ENCODE results near the gene TAF1. TPM values are rescaled to one million over a fixed set of nuclear protein-coding genes. Genes with fewer than 3 reads are reported as not detected.
"Not testable (repeated sequence)": the region's sequence is repeated elsewhere in the genome, so short reads cannot be mapped to it uniquely, and the experiment has no call there.

Gene TAF1
- total RNA-seq, 2 donors from 2014 or later = 43.1 to 44.9 TPM

- peaks cover 63% of the 10 kb centered on the region for H3K9me3 Mint-ChIP-seq
- no peak overlapping the region for H3K9ac ChIP-seq (ENCODE audit: extremely low read depth, low read length, poor library complexity, severe bottlenecking)
- 43 to 53% methylated on average over 6 to 76 of the region's 76 CpGs for WGBS, 2 experiments (ENCODE audit: insufficient coverage in 1 of 2, insufficient read length in 1 of 2)
Measured at GRCh38 chrX:71492231-71493065, 126.3 kb downstream of the TAF1 start.

GRCh38 chrX:71493111-71493613 lies 127.0 kb downstream of the TAF1 start:
- no peak for TF ChIP-seq CTCF (conservative IDR thresholded peaks at IDR 0.05)
- 92 to 98% methylated on average over 9 to 16 of the region's 16 CpGs for WGBS, 2 experiments (ENCODE audit: insufficient coverage in 1 of 2, insufficient read length in 1 of 2)
- Histone ChIP-seq H3K4me1 (ENCODE audit: control insufficient read depth, insufficient read depth, low read length) (no peaks in the 10 kb centered on the region), H3K27ac (ENCODE audit: low read depth, low read length) (no peak overlapping the region), H3K9me3 (ENCODE audit: control insufficient read depth, low read length) (no peaks in the 10 kb centered on the region), H3K9ac (ENCODE audit: extremely low read depth, low read length, poor library complexity, severe bottlenecking) (no peak overlapping the region), H3K36me3 (ENCODE audit: control insufficient read depth, insufficient read depth, low read length) (no peaks in the 10 kb centered on the region), H3K27me3 (ENCODE audit: control insufficient read depth, insufficient read depth, low read length, poor library complexity, severe bottlenecking) (no peaks in the 10 kb centered on the region), H3K4me3 (ENCODE audit: low read length) (no peak overlapping the region)
- Mint-ChIP-seq H3K4me3 (no peak overlapping the region), H3K9me3 (peaks cover 65% of the 10 kb centered on the region), H3K4me1 (peaks cover 16% of the 10 kb centered on the region), H3K36me3 (ENCODE audit: low read depth) (peaks cover 2% of the 10 kb centered on the region), H3K27me3 (ENCODE audit: insufficient read depth) (no peaks in the 10 kb centered on the region), H3K27ac (no peak overlapping the region)
- DNase-seq = no peak

More at GRCh38 chrX:71492231-71493065, 126.3 kb downstream of the TAF1 start:
- Histone ChIP-seq H3K9me3 (ENCODE audit: control insufficient read depth, low read length) (no peaks in the 10 kb centered on the region), H3K27me3 (ENCODE audit: control insufficient read depth, insufficient read depth, low read length, poor library complexity, severe bottlenecking) (no peaks in the 10 kb centered on the region), H3K4me1 (ENCODE audit: control insufficient read depth, insufficient read depth, low read length) (no peaks in the 10 kb centered on the region), H3K36me3 (ENCODE audit: control insufficient read depth, insufficient read depth, low read length) (no peaks in the 10 kb centered on the region), H3K27ac (ENCODE audit: low read depth, low read length) (no peak overlapping the region), H3K4me3 (ENCODE audit: low read length) (no peak overlapping the region)
- peaks cover 16% of the 10 kb centered on the region for H3K4me1 Mint-ChIP-seq
- H3K27ac Mint-ChIP-seq = no peak overlapping the region
- TF ChIP-seq CTCF (conservative IDR thresholded peaks at IDR 0.05) = no peak
- H3K4me3 Mint-ChIP-seq = no peak overlapping the region
- DNase-seq = no peak
- H3K27me3 Mint-ChIP-seq (ENCODE audit: insufficient read depth) = no peaks in the 10 kb centered on the region
- peaks cover 2% of the 10 kb centered on the region for H3K36me3 Mint-ChIP-seq (ENCODE audit: low read depth)

DNA sequence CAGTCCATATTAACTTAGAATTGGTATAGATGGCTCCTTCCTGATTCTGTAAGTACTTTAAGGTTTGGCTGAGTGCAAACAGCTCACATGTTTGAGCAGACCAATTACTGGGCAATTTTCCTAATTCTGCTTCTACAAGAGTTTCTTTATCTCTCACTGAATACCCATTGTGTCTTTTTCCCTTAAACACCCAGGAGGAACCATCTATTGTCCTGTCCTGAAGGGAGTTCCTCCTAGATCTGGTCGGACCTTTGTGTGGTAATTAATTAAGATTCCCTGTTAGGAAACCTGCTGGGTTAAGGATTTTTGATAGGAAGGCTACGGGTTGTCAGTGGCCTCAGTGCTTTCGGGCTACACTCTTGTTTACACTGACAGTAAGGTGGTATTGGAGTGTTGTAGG lies 129.8 kb downstream of the TAF1 start:
- DNase-seq; H3K4me1 ChIP-seq (ENCODE audit: control insufficient read depth, insufficient read depth, low read length); H3K36me3 ChIP-seq (ENCODE audit: control insufficient read depth, insufficient read depth, low read length); H3K4me3 Mint-ChIP-seq; H3K9ac ChIP-seq (ENCODE audit: extremely low read depth, low read length, poor library complexity, severe bottlenecking); H3K36me3 Mint-ChIP-seq (ENCODE audit: low read depth); H3K27ac ChIP-seq (ENCODE audit: low read depth, low read length); H3K27me3 ChIP-seq (ENCODE audit: control insufficient read depth, insufficient read depth, low read length, poor library complexity, severe bottlenecking); H3K27me3 Mint-ChIP-seq (ENCODE audit: insufficient read depth); H3K4me3 ChIP-seq (ENCODE audit: low read length); H3K9me3 ChIP-seq (ENCODE audit: control insufficient read depth, low read length): not testable (repeated sequence)
- Mint-ChIP-seq H3K27ac (peak overlapping the region; percentile 37), H3K9me3 (peaks cover 61% of the 10 kb centered on the region), H3K4me1 (peaks cover 27% of the 10 kb centered on the region)
- 47% methylated on average over 3 of the region's 3 CpGs; no CpG with 5 or more reads in 1 of the 2 experiments for WGBS, 2 experiments (ENCODE audit: insufficient coverage in 1 of 2, insufficient read length in 1 of 2)

All from endodermal cell (in vitro differentiated cells).